Measurements from ENCODE around the gene MYLK3. TPM values are rescaled to one million over a fixed set of nuclear protein-coding genes. Genes with fewer than 3 reads are reported as not detected.

The MYLK3 gene
- polyA plus RNA-seq, 1 experiment = 0.10 TPM

DNA sequence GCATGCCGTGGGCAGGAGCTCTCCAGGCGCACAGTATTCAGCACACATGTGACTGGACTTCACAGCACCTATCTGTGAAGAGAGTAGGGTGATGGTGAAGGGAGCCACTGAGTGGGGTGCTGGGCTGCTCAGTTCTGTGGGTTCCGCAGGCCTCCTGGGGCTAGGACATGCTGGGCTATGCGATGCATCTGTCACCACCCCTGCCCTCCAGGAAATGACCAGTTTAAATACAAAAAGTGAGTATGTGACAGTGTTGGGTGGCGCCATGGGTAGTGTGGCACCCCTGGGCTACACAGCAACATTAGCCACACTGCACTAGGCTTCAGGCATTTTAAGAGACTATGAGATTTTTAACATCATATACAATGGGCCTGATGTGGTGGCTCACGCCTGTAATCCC, 28.6 kb downstream of the MYLK3 start:
- DNase-seq (ENCODE audit: low read depth) = no peak
- Histone ChIP-seq H3K4me3 (ENCODE audit: low read depth, low read length) (no peak overlapping the region), H3K27me3 (ENCODE audit: control insufficient read depth, insufficient read depth, low read length) (no peaks in the 10 kb centered on the region), H3K36me3 (ENCODE audit: control insufficient read depth, insufficient read depth, low read length) (no peaks in the 10 kb centered on the region)
- TF ChIP-seq, protein P1, sequence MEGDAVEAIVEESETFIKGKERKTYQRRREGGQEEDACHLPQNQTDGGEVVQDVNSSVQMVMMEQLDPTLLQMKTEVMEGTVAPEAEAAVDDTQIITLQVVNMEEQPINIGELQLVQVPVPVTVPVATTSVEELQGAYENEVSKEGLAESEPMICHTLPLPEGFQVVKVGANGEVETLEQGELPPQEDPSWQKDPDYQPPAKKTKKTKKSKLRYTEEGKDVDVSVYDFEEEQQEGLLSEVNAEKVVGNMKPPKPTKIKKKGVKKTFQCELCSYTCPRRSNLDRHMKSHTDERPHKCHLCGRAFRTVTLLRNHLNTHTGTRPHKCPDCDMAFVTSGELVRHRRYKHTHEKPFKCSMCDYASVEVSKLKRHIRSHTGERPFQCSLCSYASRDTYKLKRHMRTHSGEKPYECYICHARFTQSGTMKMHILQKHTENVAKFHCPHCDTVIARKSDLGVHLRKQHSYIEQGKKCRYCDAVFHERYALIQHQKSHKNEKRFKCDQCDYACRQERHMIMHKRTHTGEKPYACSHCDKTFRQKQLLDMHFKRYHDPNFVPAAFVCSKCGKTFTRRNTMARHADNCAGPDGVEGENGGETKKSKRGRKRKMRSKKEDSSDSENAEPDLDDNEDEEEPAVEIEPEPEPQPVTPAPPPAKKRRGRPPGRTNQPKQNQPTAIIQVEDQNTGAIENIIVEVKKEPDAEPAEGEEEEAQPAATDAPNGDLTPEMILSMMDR (IDR thresholded peaks at IDR 0.05; ENCODE audit: insufficient read depth, low read depth, low read length) = no peak
- ChIA-PET POLR2A (interaction anchor here (0.7 kb wide), 1 partner anchor 14 kb away, joined by 3 read pairs; no protein-coding TSS in a partner anchor), CTCF (no interaction called here)

GRCh38 chr16:46718214-46718613, 29.9 kb downstream of the MYLK3 start:
- H3K4me3 ChIP-seq (ENCODE audit: low read depth, low read length) = no peak overlapping the region
- H3K27me3 ChIP-seq (ENCODE audit: control insufficient read depth, insufficient read depth, low read length) = no peaks in the 10 kb centered on the region
- no peak for DNase-seq (ENCODE audit: low read depth)
- CTCF ChIA-PET = no interaction called here
- H3K36me3 ChIP-seq (ENCODE audit: control insufficient read depth, insufficient read depth, low read length) = no peaks in the 10 kb centered on the region
- TF ChIP-seq, protein P1 (IDR thresholded peaks at IDR 0.05; ENCODE audit: insufficient read depth, low read depth, low read length) = no peak
- POLR2A ChIA-PET = no interaction called here

- CTCF ChIA-PET = no interaction called here
- TF ChIP-seq, protein P1 (IDR thresholded peaks at IDR 0.05; ENCODE audit: insufficient read depth, low read depth, low read length) = no peak
- no peaks in the 10 kb centered on the region for H3K36me3 ChIP-seq (ENCODE audit: control insufficient read depth, insufficient read depth, low read length)
- POLR2A ChIA-PET = no interaction called here
- DNase-seq (ENCODE audit: low read depth) = no peak
- no peak overlapping the region for H3K4me3 ChIP-seq (ENCODE audit: low read depth, low read length)
- H3K27me3 ChIP-seq (ENCODE audit: control insufficient read depth, insufficient read depth, low read length) = no peaks in the 10 kb centered on the region
Observed at GRCh38 chr16:46717692-46718091, 30.5 kb downstream of the MYLK3 start.

GRCh38 chr16:46715769-46716305, 32.3 kb downstream of the MYLK3 start:
- DNase-seq (ENCODE audit: low read depth) = no peak

GRCh38 chr16:46714797-46715591, 33.1 kb downstream of the MYLK3 start:
- CTCF ChIA-PET = no interaction called here
- no peaks in the 10 kb centered on the region for H3K27me3 ChIP-seq (ENCODE audit: control insufficient read depth, insufficient read depth, low read length)
- no peak for DNase-seq (ENCODE audit: low read depth)
- H3K4me3 ChIP-seq (ENCODE audit: low read depth, low read length) = no peak overlapping the region
- POLR2A ChIA-PET = no interaction called here
- no peaks in the 10 kb centered on the region for H3K36me3 ChIP-seq (ENCODE audit: control insufficient read depth, insufficient read depth, low read length)
- TF ChIP-seq, protein P1 (IDR thresholded peaks at IDR 0.05; ENCODE audit: insufficient read depth, low read depth, low read length) = no peak

More at GRCh38 chr16:46715769-46716305, 32.3 kb downstream of the MYLK3 start:
- CTCF ChIA-PET = no interaction called here
- Histone ChIP-seq H3K4me3 (ENCODE audit: low read depth, low read length) (no peak overlapping the region), H3K36me3 (ENCODE audit: control insufficient read depth, insufficient read depth, low read length) (no peaks in the 10 kb centered on the region), H3K27me3 (ENCODE audit: control insufficient read depth, insufficient read depth, low read length) (no peaks in the 10 kb centered on the region)
- POLR2A ChIA-PET = no interaction called here
- TF ChIP-seq, protein P1 (IDR thresholded peaks at IDR 0.05; ENCODE audit: insufficient read depth, low read depth, low read length) = no peak

Measured in BJ (cell line).